ENCODE results near the gene POLR1H.

POLR1H gene

GRCh38 chr6:30097902-30098768, 37.1 kb downstream of the POLR1H start:
- no peak for DNase-seq

GRCh38 chr6:30100154-30100553, 39.1 kb downstream of the POLR1H start:
- DNase-seq = no peak

- no peak for DNase-seq
Observed at GRCh38 chr6:30100585-30101443, 39.7 kb downstream of the POLR1H start.

- DNase-seq = peak; percentile 80
Observed at GRCh38 chr6:30101444-30102413, 40.7 kb downstream of the POLR1H start.

GRCh38 chr6:30102414-30102969, 41.4 kb downstream of the POLR1H start:
- no peak for DNase-seq

- DNase-seq = peak; percentile 73
Observed at GRCh38 chr6:30102970-30103871, 42.2 kb downstream of the POLR1H start.

- DNase-seq = no peak
Observed at GRCh38 chr6:30103872-30104179, 42.8 kb downstream of the POLR1H start.

- DNase-seq = no peak
Observed at GRCh38 chr6:30104661-30105060, 43.6 kb downstream of the POLR1H start.

GRCh38 chr6:30111266-30111856, 50.3 kb downstream of the POLR1H start:
- DNase-seq = no peak

GRCh38 chr6:30112402-30112994, 51.4 kb downstream of the POLR1H start:
- no peak for DNase-seq

GRCh38 chr6:30113003-30113759, 52.1 kb downstream of the POLR1H start, which contains the start of gene TRIM31:
TSS of gene TRIM31 (minus strand) at chr6:30113090. CDS start at chr6:30112805, 285 bp downstream.
- DNase-seq = no peak

- DNase-seq = no peak
Observed at GRCh38 chr6:30113841-30114240, 52.8 kb downstream of the POLR1H start.
